ENCODE measurements around the gene PHF12. TPM values are rescaled to one million over a fixed set of nuclear protein-coding genes. Genes with fewer than 3 reads are reported as not detected.

PHF12 gene
- total RNA-seq, 1 donor from 2014 or later, result 33.6 TPM

DNA sequence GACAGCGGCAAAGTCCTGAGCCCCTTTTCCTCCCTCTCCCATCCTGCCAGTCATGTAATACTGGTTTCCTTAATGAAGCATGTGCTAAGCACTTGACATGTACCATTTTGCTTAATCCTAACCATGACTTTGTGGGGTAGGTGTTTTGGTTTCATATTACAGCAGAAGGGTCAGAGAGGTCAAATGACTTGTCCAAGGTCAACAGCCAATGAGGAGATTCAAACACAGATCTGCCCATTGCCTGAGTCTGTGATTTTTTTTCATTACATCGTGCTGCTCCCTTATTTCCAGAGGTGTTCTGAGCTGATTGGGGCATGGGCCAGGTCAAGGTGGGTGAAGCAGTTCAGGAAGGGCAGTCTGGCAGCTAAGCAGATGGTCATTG is 17.6 kb upstream of the PHF12 start:
- H3K4me3 Mint-ChIP-seq (ENCODE audit: unreplicated experiment), result no peak overlapping the region

GRCh38 chr17:28968231-28968913 is 17.1 kb upstream of the PHF12 start:
- Mint-ChIP-seq H3K27ac (ENCODE audit: unreplicated experiment) (peak overlapping the region; percentile 32), H3K4me1 (ENCODE audit: low read depth) (peaks cover 46% of the 10 kb centered on the region), H3K36me3 (ENCODE audit: low read depth) (no peaks in the 10 kb centered on the region), H3K9me3 (ENCODE audit: low read depth) (no peaks in the 10 kb centered on the region), H3K27me3 (ENCODE audit: low read depth) (peaks cover 9% of the 10 kb centered on the region), H3K4me3 (ENCODE audit: unreplicated experiment) (no peak overlapping the region)
- TF ChIP-seq, protein P1, sequence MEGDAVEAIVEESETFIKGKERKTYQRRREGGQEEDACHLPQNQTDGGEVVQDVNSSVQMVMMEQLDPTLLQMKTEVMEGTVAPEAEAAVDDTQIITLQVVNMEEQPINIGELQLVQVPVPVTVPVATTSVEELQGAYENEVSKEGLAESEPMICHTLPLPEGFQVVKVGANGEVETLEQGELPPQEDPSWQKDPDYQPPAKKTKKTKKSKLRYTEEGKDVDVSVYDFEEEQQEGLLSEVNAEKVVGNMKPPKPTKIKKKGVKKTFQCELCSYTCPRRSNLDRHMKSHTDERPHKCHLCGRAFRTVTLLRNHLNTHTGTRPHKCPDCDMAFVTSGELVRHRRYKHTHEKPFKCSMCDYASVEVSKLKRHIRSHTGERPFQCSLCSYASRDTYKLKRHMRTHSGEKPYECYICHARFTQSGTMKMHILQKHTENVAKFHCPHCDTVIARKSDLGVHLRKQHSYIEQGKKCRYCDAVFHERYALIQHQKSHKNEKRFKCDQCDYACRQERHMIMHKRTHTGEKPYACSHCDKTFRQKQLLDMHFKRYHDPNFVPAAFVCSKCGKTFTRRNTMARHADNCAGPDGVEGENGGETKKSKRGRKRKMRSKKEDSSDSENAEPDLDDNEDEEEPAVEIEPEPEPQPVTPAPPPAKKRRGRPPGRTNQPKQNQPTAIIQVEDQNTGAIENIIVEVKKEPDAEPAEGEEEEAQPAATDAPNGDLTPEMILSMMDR (IDR thresholded peaks at IDR 0.05), result no peak
- DNase-seq (ENCODE audit: low spot score), result no peak

More for the DNA sequence above, 17.6 kb upstream of the PHF12 start:
- Mint-ChIP-seq H3K36me3 (ENCODE audit: low read depth) (no peaks in the 10 kb centered on the region), H3K27ac (ENCODE audit: unreplicated experiment) (no peak overlapping the region), H3K4me1 (ENCODE audit: low read depth) (peaks cover 52% of the 10 kb centered on the region), H3K9me3 (ENCODE audit: low read depth) (no peaks in the 10 kb centered on the region), H3K27me3 (ENCODE audit: low read depth) (peaks cover 4% of the 10 kb centered on the region)
- DNase-seq (ENCODE audit: low spot score), result no peak
- TF ChIP-seq, protein P1 (IDR thresholded peaks at IDR 0.05), result no peak

GRCh38 chr17:28967221-28968135 is 16.2 kb upstream of the PHF12 start:
- Mint-ChIP-seq H3K4me3 (ENCODE audit: unreplicated experiment) (no peak overlapping the region), H3K27ac (ENCODE audit: unreplicated experiment) (no peak overlapping the region), H3K36me3 (ENCODE audit: low read depth) (no peaks in the 10 kb centered on the region), H3K9me3 (ENCODE audit: low read depth) (no peaks in the 10 kb centered on the region), H3K4me1 (ENCODE audit: low read depth) (peaks cover 37% of the 10 kb centered on the region), H3K27me3 (ENCODE audit: low read depth) (peaks cover 12% of the 10 kb centered on the region)
- TF ChIP-seq, protein P1 (IDR thresholded peaks at IDR 0.05), result no peak
- no peak for DNase-seq (ENCODE audit: low spot score)

- no peaks in the 10 kb centered on the region for H3K36me3 Mint-ChIP-seq (ENCODE audit: low read depth)
- no peaks in the 10 kb centered on the region for H3K9me3 Mint-ChIP-seq (ENCODE audit: low read depth)
- peaks cover 14% of the 10 kb centered on the region for H3K4me1 Mint-ChIP-seq (ENCODE audit: low read depth)
- peak; percentile 63 for DNase-seq (ENCODE audit: low spot score)
- H3K4me3 Mint-ChIP-seq (ENCODE audit: unreplicated experiment), result no peak overlapping the region
- TF ChIP-seq, protein P1 (IDR thresholded peaks at IDR 0.05), result no peak
- H3K27ac Mint-ChIP-seq (ENCODE audit: unreplicated experiment), result no peak overlapping the region
- peaks cover 15% of the 10 kb centered on the region for H3K27me3 Mint-ChIP-seq (ENCODE audit: low read depth)
Observed at GRCh38 chr17:28963841-28964240, 12.5 kb upstream of the PHF12 start.

GRCh38 chr17:28963055-28963611 is 11.8 kb upstream of the PHF12 start:
- H3K4me3 Mint-ChIP-seq (ENCODE audit: unreplicated experiment), result no peak overlapping the region
- TF ChIP-seq, protein P1 (IDR thresholded peaks at IDR 0.05), result no peak
- no peak overlapping the region for H3K27ac Mint-ChIP-seq (ENCODE audit: unreplicated experiment)
- DNase-seq (ENCODE audit: low spot score), result peak; percentile 2
- no peaks in the 10 kb centered on the region for H3K9me3 Mint-ChIP-seq (ENCODE audit: low read depth)
- peaks cover 15% of the 10 kb centered on the region for H3K27me3 Mint-ChIP-seq (ENCODE audit: low read depth)
- H3K36me3 Mint-ChIP-seq (ENCODE audit: low read depth), result no peaks in the 10 kb centered on the region
- peaks cover 6% of the 10 kb centered on the region for H3K4me1 Mint-ChIP-seq (ENCODE audit: low read depth)

Data from chondrocyte (in vitro differentiated cells).